Right renal pelvis (tissue), 4 donors: ENCODE data around the gene DDR2. TPM values are rescaled to one million over a fixed set of nuclear protein-coding genes. Genes with fewer than 3 reads are reported as not detected.

Experiments used
- DNase-seq, 4 donors: peaks; one replicate each; pipeline ENCODE4 v3.0.0-alpha.2; 2013; ENCODE audit warnings: low read depth in 4 of 4, low spot score in 3 of 4, missing footprints in 1 of 4
- polyA plus RNA-seq, 4 donors: library from polyadenylated mRNA; unstranded; fragments of 120-200 nt; gene quantifications; one replicate each; pipeline ENCODE4 v1.2.1, GENCODE V29; 2013; ENCODE audit not compliant: insufficient read length in 4 of 4

DDR2 gene
- polyA plus RNA-seq, 4 donors, result 20.3 to 23.9 (median 22.1) TPM

DNA sequence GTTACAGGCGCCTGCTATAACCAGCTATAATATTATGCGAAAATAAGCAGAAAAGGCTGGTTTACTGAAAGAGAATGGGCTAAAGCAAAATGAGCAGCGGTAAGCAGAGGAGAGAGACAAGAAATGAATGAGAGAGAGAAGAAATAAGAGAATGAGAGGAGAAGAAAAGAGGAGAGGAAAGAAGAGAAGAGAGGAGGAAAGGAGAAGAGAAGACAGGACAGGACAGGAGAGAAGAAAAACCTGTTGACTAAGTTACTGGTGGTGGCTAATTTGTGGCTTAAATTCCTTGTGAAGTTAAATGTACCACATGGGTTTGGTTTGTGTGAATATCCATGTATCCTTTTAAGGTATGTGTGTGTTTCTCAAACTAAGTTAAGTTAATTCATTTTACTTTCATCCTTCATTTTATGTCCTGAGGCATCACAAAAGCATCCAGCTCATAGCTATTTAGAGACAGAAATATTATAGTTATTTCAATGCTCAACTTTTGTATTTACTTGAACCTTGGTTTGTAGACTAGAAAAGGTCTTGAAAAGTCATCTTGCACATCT is 3.1 kb upstream of the DDR2 start:
- no peak for DNase-seq

DNA sequence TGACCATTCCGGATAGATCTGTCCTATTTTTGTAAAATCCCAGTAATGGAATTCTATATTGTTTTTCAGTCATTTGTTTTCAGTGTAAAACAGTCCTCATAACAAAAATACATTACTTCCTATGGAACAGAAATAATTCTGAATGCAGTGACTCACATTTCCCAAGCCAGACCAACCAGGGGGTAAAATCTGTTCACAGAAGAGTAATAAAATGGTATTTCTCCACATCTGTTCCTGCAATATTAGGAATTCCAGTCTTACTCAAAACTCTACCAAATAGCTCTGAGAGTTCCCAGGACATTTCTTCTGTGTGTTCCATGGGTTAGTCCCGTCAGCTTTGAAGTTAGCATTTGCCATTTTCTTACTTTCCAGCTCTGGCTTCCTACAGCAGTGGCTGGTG is 2.6 kb upstream of the DDR2 start:
- no peak for DNase-seq

DNA sequence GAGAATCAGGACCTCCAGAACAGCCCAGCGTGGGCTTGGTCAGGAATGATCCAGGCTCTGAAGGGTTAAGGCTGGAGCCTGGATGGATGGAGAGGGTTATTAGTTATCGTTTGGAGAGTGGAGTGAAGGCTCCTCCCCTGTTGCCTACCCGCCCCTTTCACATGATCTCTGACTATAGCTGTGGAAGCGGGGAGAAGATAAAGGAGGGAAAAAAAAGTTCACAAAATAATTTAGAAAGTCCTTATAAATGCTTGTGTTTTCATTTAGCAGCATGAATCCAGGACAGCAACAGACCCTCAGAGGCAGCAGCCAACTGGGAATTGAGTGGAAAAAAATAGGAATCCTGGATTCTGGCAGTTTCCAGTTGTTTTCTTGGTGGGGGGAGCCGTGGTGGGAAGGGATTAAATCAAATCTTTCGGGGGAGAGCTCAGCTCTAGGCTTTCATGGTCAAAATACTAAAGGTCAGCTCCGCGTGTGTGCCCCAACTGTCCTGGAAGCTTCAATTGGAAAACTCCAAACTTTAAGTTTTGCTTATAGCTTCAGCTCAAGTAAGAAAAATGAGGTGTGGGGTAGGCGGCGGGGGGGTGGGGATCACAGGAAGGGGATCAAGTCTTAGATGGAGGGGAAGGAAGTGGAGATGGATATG is 595 bp upstream of the DDR2 start:
- peak in 1 of 4 donors; percentile 41 for DNase-seq

GRCh38 chr1:162632698-162633080 is 425 bp downstream of the DDR2 start:
- no peak for DNase-seq

DNA sequence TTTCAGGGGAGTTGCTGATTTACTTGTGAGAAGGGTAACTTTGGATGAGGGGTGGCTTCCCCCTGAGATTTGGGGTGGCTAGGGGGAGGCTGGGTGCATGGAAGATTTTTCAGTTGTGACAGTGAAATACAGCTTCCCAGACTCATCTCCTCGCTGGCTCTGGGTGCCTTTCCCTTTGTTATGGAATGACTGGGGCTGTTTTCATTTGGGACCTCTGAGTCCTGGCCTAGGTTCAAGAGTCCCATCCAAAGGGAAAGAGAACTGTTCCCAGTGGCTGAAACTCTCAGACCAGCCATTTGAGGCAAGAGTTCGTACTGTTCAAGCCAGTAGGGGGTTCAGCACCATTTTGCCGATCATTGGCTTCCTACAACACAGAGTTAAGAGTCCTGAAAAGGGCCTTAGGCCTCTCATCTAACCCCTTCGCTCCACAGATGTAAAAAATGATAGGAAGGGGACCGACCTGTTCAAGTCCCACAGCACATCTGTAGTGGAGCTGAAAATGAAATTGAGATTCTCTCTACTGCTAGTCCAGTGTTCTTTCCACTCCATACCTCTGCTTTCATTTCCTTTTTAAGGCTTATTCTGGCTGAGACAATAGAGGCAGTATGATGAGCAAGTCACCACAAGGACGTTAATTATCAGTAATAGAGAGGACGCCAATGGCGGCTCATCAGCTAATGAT is 958 bp downstream of the DDR2 start:
- no peak for DNase-seq

GRCh38 chr1:162635418-162635817 is 3.2 kb downstream of the DDR2 start:
- DNase-seq, result no peak

- no peak for DNase-seq
These were observed 7.5 kb downstream of the DDR2 start for GRCh38 chr1:162639718-162640117.

DNA sequence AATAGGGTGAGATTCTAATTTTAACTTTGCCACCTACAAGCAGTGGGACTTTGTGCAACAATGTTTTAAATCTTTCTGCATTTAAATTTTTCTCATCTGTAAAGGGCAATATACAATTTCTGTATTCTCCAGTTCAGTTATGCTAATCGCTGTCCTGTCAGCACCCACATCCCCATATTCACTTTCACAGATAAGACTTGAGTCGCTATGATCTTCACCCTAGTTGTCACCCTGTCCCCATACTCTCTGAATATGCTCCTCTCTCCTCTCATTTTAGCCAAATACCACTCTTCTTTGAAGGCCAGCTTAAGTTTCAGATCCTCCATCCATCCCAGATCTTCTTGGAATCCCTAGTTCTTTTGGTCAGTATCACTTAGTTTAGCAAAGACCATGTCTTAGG is 8.8 kb downstream of the DDR2 start:
- DNase-seq, result no peak

- DNase-seq, result no peak
These were observed 12.7 kb downstream of the DDR2 start for GRCh38 chr1:162644986-162645314.

DNA sequence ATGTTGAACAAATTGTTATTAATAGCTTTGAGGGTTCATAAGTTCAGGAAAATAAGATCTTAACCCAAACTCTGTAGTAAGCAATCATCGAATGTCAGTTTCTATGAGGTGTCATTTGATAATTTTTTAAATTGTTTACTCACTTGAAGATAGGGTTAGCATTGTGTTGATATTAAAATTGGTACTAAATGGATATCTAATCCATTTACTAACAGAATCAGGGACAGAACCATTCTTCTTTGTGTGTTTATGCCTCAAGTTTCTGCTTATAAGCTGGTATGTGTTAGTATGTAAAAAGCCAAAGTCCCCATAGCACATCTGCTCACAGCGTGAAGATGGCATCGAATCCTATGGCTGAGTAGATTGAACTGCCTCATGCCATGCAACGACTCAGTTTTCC is 13.4 kb downstream of the DDR2 start:
- no peak for DNase-seq

GRCh38 chr1:162649583-162649982 is 17.3 kb downstream of the DDR2 start:
- no peak for DNase-seq

GRCh38 chr1:162654915-162655620 is 22.8 kb downstream of the DDR2 start:
- DNase-seq, result no peak

- DNase-seq, result no peak
These were observed 24.0 kb downstream of the DDR2 start for GRCh38 chr1:162656266-162656665.

DNA sequence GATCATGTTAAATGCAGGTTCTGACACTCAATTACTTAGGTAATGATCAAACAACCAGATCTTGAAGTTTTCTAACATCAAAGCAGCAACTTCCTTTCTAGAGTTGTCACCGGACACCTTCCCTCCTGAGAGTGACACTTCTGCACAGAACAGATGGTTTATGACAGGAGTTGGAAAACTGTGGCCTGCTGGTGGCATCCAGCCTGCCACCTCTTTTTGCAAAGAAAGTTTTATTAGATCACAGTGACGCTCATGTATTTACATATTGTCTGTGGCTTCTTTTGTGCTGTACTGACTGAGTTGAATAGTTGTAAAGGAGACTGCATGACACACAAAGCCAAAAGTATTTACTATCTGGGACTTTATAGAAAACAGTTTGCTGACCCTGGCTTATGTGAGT is 28.3 kb downstream of the DDR2 start:
- DNase-seq, result no peak

- no peak for DNase-seq
These were observed 29.1 kb downstream of the DDR2 start for GRCh38 chr1:162661336-162661735.

DNA sequence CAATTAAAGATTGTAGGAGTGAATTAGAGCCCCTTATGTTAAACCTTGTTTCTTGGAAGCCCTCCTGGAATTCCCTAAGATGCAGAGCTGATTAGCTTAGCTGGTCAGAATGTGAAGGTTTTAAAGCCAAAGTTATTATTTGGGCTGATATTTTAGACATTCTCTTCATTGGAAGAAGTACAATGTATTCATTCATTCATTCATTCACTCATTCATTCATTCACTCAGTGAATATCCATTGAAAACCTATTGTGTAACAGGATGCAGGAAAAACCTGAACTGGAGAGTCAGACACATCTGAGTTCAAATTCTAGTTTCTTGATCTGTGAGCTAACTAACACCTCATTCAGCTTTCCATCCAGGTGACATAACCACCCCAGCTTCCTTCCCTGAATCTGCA is 29.7 kb downstream of the DDR2 start:
- no peak for DNase-seq

GRCh38 chr1:162663086-162663485 is 30.8 kb downstream of the DDR2 start:
- no peak for DNase-seq

DNA sequence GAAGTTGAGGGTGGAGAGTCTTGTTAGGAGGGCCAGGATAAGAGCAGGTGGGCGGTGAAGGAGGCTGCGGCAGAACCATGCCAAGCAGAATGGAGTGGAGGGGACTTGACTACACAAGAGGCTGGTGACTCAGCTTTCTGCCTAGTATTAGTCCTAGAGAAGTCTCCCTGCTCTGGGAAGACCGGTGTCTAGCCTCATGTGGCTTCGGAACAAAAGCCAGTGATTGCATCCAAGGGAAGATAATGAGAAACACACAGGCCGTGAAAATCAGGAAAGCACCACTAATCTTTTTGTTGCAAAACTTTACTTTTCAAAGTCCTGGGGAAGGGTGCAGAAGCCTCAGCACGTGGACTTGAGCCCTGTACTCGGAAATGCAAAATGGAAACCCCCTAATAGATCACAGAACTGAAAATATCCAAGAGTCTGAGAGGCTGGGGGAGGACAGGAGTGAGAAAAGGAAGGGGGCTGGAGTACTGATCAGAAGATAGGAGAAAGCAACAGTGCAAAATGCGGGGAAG is 31.4 kb downstream of the DDR2 start:
- no peak for DNase-seq

DNA sequence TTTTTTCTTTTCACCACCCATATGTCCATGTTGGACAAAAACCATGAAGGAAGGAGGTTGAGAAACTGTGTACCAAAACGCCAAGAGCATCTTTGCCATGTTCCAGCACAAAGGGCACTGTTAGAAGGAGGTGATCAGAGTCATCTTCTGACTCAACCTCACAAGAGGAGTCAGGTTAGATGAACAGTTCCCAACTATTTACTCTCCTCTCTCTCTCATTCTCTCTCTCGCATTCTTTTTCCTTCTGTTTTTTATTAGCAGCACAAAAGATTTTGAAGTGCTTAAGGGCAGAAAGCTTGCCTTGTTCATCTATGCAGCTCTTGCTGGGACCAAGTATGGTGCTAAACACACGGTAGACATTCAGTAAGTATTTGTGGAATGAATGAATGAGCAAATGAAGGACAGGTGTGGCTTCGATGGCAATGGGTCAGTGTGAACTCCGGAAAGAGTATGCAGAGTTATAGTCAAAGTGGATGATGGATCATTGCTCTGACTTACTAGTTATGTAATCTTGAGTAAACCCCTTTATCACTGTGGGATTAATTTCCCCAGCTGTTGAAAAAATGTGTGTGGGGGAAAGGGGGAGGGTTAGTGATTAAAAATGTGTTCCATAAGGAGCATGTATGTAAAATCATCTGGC is 33.9 kb downstream of the DDR2 start:
- DNase-seq, result no peak

DNA sequence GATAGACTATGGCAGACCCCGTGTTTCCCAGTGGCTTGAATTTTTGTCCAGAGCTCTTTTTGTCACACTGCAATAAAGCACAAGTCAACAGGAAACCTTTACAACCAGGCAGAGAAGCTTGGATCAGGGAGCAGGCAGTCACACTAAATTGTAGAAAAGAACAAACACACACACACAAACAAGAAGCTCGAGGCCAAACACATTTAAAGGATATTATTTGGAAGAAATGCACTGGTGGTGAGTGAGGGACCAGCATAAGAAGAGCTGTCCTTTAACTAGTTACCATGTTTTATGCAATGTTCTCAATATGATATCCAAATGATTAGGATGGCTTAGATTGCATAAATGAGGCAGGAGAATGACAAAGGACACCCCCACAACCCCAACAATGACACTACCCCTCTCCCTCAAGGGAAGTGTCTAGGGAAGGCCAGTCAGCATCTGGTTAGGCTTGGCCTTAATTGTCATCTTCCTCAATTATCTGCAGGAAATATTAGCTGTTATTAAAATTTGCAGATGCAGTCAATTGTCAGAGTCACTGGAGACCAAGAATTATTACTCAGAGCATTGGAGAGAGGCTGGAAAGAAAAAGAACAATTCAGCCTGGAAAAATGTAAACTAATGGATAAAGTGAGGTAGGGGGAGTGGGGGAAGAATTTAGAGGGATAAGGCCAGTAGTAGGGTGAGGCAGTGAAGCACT is 35.3 kb downstream of the DDR2 start:
- DNase-seq, result no peak
